Nephron progenitor cell (in vitro differentiated cells): Measurements from ENCODE around the gene MEIKIN.

Source experiments
- DNase-seq: peaks from one replicate; pipeline ENCODE4 v3.0.0; 2021
- H3K27ac Mint-ChIP-seq: 2 replicates; pipeline ENCODE4 v1.8.0; 2021; ENCODE audit warnings: mild to moderate bottlenecking, moderate library complexity, mixed read lengths
- H3K27me3 Mint-ChIP-seq: 2 replicates; pipeline ENCODE4 v1.8.0; 2021; ENCODE audit warnings: mild to moderate bottlenecking, low read depth, mixed read lengths; ENCODE audit not compliant: poor library complexity
- H3K36me3 Mint-ChIP-seq: 2 replicates; pipeline ENCODE4 v1.8.0; 2021; ENCODE audit warnings: low read depth, mixed read lengths
- H3K4me1 Mint-ChIP-seq: 2 replicates; pipeline ENCODE4 v1.8.0; 2021; ENCODE audit warnings: mixed read lengths
- H3K4me3 Mint-ChIP-seq: 2 replicates; pipeline ENCODE4 v1.8.0; 2021; ENCODE audit warnings: mild to moderate bottlenecking, moderate library complexity, mixed read lengths
- H3K9me3 Mint-ChIP-seq: 2 replicates; pipeline ENCODE4 v1.8.0; 2021; ENCODE audit warnings: mild to moderate bottlenecking, moderate library complexity, mixed read lengths
- TF ChIP-seq, protein P1 (sequence below): fragments of 200-600 bp; sonication (generic); IDR thresholded peaks from 2 replicates; pipeline ENCODE4 v1.5.0; 2021; ENCODE audit warnings: antibody characterized with exemption

The MEIKIN gene

DNA sequence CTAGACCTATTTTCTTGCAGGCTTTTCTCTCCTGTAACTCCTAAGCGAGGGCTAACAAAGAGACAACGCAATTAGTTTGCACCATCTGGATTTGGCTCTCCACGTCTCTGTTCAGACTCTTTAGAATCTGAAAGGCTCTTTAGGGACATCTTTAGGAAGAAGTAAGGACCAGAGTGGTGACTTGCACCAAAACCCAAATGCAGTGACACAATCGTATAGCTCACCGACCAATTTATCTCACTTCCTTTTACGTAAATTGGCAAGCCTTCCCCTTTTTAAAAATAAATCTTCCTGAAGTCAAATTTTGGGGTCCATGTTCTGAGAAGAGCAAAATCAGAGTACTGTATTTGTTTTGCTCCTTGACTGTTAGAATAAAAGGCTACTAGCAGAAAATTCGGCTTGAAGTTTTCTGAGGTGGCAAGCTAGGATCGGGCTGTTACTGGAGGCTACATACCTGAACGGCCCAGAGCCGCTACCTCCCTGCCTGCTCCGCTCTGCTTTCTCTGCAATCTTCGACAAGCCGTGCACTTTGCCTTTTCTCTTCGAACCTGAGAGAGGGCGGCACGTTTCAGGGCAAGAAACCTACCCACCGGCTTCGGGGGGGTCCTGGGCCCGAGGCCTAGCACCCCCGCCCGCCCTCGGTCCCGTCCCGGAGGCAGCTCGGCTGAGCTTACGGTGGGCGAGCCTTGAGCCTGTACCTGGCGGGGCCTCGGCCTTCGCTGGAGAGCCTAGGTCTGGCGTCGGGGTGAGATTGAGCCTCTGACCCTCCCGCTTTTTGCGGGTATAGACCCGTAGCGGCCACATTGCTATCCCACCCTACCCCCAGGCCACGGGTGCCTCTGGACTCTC, 537 bp downstream of the MEIKIN start:
- H3K27ac Mint-ChIP-seq: no peak overlapping the region
- no peak overlapping the region for H3K4me3 Mint-ChIP-seq
- TF ChIP-seq, protein P1, sequence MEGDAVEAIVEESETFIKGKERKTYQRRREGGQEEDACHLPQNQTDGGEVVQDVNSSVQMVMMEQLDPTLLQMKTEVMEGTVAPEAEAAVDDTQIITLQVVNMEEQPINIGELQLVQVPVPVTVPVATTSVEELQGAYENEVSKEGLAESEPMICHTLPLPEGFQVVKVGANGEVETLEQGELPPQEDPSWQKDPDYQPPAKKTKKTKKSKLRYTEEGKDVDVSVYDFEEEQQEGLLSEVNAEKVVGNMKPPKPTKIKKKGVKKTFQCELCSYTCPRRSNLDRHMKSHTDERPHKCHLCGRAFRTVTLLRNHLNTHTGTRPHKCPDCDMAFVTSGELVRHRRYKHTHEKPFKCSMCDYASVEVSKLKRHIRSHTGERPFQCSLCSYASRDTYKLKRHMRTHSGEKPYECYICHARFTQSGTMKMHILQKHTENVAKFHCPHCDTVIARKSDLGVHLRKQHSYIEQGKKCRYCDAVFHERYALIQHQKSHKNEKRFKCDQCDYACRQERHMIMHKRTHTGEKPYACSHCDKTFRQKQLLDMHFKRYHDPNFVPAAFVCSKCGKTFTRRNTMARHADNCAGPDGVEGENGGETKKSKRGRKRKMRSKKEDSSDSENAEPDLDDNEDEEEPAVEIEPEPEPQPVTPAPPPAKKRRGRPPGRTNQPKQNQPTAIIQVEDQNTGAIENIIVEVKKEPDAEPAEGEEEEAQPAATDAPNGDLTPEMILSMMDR: no peak
- H3K27me3 Mint-ChIP-seq: no peaks in the 10 kb centered on the region
- H3K9me3 Mint-ChIP-seq: no peaks in the 10 kb centered on the region
- H3K4me1 Mint-ChIP-seq: peaks cover 7% of the 10 kb centered on the region
- DNase-seq: no peak
- H3K36me3 Mint-ChIP-seq: no peaks in the 10 kb centered on the region

DNA sequence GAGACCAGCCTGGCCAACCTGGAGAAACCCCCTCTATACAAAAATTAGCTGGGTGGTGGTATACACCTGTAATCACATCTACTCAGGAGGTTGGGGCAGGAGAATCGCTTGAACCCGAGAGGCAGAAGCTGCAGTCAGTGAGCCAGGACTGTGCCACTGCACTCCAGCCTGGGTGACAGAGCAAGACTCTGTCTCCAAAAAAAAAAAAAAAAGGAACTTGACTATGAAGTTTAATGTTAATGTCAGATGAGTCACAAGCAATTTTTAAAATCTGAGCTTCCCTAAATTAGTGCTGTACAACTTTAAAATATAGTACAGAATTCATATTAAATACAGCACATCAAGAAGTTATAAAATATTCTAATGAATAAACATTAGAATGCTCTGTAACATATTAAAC, 1.5 kb downstream of the MEIKIN start:
- no peak overlapping the region for H3K27ac Mint-ChIP-seq

DNA sequence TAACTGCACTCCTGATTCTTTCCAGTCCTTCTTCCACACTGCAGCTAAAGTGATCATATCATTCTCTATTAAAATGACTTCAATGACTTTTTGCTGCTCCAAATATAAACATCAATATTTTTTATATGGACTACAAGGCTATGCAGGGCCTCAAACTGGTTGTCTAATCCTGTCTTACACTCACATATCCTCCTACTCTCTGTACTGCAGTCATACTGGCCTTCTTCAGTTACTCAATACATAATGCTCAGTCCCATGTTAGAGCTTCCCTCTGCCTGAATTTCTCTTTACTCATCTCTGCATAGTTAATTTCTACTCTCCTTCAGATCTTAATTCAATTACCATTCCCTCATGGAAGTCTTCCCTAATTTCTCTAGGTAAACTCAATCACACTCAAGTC, 3.4 kb downstream of the MEIKIN start:
- TF ChIP-seq, protein P1: no peak
- no peak overlapping the region for H3K27ac Mint-ChIP-seq
- no peak for DNase-seq
- H3K9me3 Mint-ChIP-seq: no peaks in the 10 kb centered on the region
- no peaks in the 10 kb centered on the region for H3K27me3 Mint-ChIP-seq
- peaks cover 6% of the 10 kb centered on the region for H3K4me1 Mint-ChIP-seq
- H3K4me3 Mint-ChIP-seq: no peak overlapping the region
- no peaks in the 10 kb centered on the region for H3K36me3 Mint-ChIP-seq

More for the DNA sequence above, 1.5 kb downstream of the MEIKIN start:
- TF ChIP-seq, protein P1: no peak
- peaks cover 7% of the 10 kb centered on the region for H3K4me1 Mint-ChIP-seq
- no peaks in the 10 kb centered on the region for H3K9me3 Mint-ChIP-seq
- no peak overlapping the region for H3K4me3 Mint-ChIP-seq
- H3K36me3 Mint-ChIP-seq: no peaks in the 10 kb centered on the region
- no peaks in the 10 kb centered on the region for H3K27me3 Mint-ChIP-seq
- DNase-seq: no peak

DNA sequence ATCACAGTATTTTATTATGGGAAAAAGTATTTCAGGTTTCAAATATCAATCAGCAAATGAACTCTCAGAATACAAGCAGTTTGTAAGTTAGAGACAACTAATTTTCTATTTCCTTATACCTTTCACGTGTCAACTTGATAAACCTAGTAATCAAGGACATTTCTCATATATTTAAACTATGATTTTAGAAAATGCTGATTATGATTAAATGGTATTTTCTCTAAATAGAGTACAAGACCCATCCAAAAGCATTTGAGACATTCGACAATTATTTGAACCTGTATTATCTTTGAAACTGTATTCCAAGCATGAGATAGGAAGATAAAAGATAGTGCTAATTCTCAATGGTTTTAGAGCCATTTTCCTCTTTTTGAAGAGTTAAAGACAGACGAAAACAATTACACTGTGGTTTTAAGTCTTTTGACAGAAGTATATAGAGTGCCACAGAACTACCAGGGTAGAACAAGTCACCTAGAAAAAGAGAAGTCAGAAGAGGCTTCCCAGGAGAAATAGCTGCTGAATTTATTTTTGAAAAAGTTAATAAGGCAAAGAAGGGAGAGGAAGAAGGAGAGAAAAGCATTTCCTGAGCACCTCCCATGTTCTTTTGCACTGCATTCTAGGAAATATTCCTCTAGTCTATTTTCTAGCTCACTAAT, 5.6 kb downstream of the MEIKIN start:
- Mint-ChIP-seq H3K9me3 (no peaks in the 10 kb centered on the region), H3K27ac (no peak overlapping the region), H3K4me1 (no peaks in the 10 kb centered on the region), H3K36me3 (no peaks in the 10 kb centered on the region), H3K4me3 (no peak overlapping the region), H3K27me3 (peaks cover 3% of the 10 kb centered on the region)
- no peak for DNase-seq
- TF ChIP-seq, protein P1: no peak

DNA sequence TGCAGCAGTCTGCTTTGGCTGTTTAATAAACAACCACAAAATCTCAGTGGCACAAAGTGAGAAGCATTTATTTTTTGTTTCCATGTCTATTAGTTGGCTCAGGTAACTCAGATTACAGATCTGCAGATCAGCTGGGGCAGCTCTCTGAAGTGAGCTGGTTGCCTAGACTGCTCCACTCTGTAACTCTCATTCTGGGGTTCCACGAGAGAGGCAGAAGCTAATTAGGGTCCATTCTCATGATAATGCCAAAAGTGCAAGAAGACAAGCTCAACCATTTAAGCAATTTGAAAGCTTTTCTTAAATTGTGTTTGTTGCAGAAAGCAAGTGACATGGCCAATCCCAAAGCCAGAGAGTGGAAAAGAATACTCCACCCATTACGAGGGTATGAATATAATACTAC, 13.2 kb downstream of the MEIKIN start:
- Mint-ChIP-seq H3K27ac (no peak overlapping the region), H3K27me3 (peaks cover 7% of the 10 kb centered on the region), H3K36me3 (no peaks in the 10 kb centered on the region), H3K9me3 (peaks cover 28% of the 10 kb centered on the region), H3K4me1 (no peaks in the 10 kb centered on the region), H3K4me3 (no peak overlapping the region)
- TF ChIP-seq, protein P1: no peak
- DNase-seq: no peak
